Stimulated activated CD4-positive, alpha-beta T cell treated with anti-CD3 and anti-CD28 coated beads, TNF-alpha, amount 100 ng/mL, for 48 hours (primary cell): ENCODE results near the gene ARFGEF3.

Experiments used
- DNase-seq, 3 donors: peaks; one replicate each; pipeline ENCODE4 v3.0.0-alpha.2; 2020; ENCODE audit warnings: low read depth in 3 of 3

The ARFGEF3 gene

DNA sequence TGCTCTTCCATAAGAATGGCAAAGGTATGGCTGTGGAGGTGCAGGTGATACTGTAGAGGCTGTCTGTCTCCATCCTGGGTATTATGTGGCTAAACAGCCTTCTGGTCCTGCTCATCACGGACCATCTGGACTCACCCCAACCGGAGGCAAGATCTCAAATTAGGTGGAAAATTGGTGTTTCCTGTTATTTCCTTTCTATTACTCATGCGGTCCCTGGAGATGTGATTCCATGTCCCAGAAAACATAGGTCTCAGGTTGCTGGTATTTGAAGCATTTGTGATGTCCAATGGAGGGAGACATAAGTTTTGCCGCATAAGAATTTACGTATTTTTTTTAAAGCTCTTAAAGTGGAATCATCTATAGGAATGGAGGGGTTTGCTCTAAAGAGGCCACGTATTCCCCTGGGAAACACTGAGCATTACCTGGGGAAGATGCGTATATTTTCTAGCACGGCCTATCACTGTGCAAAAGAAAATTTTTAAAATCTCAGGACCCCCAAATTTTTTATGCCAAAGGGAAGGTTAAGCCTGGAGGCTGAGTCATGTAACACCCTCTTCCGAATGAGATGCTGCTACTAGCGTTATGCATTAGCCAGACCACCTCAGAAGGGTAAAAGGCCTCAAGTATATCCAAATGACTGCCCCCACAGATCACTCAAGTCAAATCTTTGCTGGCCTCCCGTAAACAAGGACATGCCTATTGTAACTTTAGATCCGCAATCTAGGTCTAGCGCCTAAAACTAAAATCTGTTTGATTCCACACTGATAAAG, 78.9 kb downstream of the ARFGEF3 start:
- DNase-seq: no peak

- no peak for DNase-seq
Measured at GRCh38 chr6:138241381-138241780, 79.6 kb downstream of the ARFGEF3 start.

GRCh38 chr6:138241934-138242333, 80.2 kb downstream of the ARFGEF3 start:
- no peak for DNase-seq

DNA sequence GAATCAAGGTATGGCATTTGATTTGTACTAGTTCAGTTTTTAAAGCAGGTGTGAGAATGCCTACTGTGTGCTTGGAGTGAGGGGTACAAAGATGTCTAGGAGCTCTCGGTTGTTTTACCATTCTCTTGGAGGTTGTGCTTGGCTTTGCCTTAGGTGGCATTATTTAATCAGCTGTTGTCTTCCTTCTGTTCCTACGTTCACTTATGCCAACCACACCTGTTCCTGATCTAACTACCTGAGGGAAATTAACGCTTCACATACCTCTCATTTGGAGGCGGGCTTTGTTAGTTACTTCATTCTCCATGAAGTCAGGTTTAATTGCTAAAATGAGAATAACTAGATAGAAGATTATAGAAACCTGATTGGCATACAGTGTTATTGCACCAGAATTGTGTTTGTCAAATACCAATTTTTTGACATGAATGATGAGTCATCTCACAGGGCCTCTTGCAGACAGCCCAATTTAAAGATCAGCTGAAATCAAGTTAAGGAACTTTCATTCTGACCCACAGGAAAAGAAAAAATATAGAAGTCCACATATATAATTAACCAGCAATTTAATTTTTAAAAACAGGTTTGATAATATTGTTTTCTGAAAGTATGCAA, 81.4 kb downstream of the ARFGEF3 start:
- no peak for DNase-seq

GRCh38 chr6:138245751-138246150, 84.0 kb downstream of the ARFGEF3 start:
- DNase-seq: no peak

- DNase-seq: no peak
Measured at GRCh38 chr6:138246650-138247440, 85.1 kb downstream of the ARFGEF3 start.

- DNase-seq: no peak
Measured at GRCh38 chr6:138248011-138248410, 86.3 kb downstream of the ARFGEF3 start.

DNA sequence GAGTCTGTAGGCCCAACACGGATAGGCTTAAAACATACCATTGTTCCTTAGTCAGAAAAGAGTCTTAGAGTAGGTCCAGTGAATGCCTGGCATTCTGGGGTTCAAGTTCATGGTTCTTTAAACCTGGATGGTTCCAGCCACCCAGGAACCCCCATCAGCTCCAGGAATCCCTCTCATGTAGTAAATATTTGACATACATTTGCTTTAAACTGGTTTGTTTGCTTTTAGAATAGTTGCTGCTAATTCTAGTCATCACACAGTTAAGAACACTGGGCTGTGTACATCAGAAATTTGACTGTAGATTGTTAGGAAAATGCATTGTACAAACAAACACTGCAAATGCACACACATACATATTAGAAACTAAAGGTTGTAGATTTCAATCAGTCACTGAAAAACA, 87.1 kb downstream of the ARFGEF3 start:
- no peak for DNase-seq

GRCh38 chr6:138250053-138250452, 88.3 kb downstream of the ARFGEF3 start:
- DNase-seq: no peak

DNA sequence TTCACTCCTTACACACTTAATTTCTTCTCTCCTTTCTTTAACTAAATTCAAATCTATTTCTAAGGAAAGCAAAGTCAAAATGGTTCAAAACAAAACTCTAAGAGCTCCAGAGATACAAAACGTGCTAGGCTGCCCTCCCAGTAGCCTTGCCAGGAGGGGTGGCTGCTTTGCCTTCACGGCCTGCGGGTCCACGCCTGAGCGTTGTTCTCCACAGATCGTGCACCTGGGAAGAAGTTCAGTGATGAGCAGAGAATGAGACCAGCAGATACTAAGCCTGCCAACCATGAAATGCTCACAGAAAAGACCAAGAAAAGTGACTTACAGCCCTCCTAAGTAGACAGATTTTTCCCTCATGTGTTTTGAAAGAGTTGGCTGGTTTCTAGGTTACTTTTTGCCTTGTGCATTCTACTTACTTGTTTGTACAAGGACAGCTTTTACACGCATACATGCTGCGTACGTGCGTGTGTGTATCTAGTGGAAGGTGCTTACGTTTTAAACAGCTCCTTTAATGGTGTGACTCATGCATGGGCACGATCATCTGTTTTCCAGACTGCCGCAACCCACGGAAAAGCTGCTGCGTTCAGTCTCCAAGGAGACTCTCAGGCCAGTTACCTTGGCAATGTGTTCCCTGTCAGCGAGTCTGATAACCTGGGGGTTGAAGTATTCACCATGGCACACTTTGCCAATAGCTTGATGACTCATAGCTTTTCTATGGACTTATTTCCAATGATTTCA, 88.9 kb downstream of the ARFGEF3 start:
- DNase-seq: no peak

DNA sequence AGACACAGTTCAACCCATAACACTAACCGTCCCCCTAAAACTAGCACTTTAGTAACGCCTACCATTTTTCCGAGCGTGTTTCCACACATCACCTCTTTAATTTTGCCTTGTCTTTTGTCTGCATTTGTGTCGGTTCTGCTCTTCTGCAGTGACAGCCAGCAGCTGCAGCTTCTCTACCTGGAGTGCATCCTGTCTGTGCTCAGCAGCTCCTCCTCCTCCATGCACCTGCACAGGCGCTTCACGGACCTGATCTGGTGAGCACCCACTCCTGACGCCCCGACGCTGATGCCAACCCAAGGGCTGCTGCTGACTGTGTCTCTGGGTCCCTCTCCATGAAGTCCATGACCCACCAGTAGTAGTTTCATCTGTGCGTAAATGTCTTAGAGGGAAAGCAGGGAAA, 92.0 kb downstream of the ARFGEF3 start:
- no peak for DNase-seq

GRCh38 chr6:138255443-138255842, 93.7 kb downstream of the ARFGEF3 start:
- DNase-seq: no peak

DNA sequence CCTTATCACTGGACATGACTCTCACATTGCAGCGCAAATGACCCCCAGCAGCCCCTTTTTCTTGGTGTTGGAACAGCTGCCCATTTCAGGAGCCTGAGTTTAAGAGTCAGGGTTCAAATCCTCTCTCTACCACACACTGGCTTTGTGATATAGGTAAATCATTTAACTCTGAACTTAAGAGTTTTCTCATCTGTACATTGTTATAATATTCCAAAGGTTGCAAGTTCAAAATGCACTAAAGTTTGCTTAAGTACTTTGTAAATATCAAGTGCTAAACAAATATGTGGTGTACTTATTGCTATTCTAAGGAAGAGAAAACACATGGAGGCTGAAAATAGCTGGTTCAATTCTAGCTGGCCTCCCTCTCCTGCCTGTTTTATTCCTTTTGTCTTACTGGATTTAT, 95.9 kb downstream of the ARFGEF3 start:
- no peak for DNase-seq

DNA sequence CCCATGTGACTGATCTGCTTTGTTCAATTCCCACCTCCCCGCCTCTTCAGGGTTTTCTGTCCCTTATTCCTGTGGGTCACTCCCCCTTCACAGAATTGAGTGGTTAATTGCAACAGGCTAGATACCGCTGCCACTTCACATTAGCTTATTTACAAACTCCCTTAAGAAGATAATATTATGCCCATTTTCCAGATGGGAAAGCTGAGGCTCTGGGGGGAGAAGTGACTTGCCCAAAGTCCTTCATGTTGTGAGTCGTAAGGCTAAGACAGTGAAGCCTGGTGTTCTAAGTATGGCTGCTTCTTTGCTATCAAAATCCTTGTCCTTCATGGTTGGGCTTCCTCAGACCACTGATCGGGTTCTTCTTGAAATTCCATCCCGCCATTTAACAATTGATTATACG, 96.5 kb downstream of the ARFGEF3 start:
- DNase-seq: no peak

GRCh38 chr6:138258991-138259390, 97.3 kb downstream of the ARFGEF3 start:
- no peak for DNase-seq

DNA sequence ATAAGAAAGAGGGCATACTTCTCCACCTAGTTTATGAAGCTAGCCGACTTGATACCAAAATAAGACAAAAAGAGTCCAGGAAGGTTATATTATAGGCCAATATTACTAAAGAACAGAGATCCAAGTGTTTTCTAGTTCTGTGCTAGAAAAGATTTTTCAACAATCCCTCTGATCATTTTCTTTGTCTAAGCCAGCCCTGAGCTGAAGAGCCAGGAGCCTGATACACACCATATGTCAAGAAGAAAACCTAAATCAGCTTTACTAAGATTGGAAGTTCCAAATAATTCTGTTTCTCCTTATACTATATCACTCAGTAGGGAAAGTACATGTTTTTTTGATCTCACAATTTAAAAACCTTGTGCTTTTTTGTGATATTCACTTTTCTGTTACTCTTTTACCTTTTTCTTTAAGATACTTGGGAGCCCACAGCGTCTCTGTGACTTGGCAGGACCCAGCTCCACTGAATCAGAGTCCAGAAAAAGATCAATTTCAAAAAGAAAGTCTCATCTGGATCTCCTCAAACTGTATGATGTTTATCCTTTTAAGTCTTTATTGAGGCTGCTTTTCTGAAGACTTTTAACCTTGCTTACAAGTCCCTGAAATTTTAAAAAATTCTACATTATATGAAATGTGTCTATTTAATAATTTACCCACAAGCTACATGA, 99.5 kb downstream of the ARFGEF3 start:
- no peak for DNase-seq

- no peak for DNase-seq
Measured at GRCh38 chr6:138263963-138264362, 102.2 kb downstream of the ARFGEF3 start.

- no peak for DNase-seq
Measured at GRCh38 chr6:138264372-138264880, 102.7 kb downstream of the ARFGEF3 start.

GRCh38 chr6:138266095-138266494, 104.4 kb downstream of the ARFGEF3 start:
- no peak for DNase-seq

DNA sequence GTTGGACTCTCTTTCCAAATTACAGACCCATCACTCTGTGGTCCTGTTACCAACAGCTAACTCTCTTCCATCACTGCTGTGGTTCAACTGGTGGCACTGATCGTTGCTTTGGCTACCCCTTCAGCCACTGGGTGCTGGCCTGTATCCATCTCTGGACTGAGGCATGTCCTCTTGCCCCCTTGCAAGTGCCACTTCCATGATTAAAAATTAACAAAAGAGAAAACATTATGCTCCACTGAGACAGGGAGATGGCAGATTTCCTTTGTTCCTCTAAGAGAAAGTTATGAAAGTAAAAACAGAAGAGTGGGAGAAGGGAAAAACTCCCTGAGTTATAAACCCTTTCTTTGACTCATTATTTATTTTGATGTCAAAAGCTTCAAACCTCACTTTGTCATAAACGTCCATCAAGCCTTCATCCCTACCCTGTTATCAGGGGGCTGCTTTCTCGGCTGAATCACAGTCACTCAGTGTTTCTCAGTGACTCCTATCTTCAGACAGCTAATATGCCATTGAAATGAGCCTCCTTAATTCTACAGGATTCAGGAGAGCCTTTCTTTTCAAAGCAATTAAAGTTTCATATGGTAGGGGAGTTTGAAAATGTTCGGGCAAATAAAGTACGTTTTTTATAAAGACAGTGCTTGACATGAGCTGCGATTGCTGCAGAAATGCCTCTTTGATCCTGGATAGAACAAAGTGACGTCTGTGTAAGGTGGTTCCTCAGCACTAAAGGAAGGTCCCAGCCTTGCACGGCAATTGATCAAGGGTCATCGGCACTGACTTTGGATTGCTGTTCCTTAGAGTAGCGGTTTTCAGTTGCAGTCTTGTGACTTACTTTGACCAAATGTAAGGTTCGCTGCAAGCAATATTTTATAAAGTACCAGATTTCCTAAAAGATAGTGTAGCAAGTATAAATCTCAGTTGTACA, 106.5 kb downstream of the ARFGEF3 start:
- no peak for DNase-seq
